Left cardiac atrium (tissue), 4 donors: ENCODE results near the gene TMEM256. TPM values are rescaled to one million over a fixed set of nuclear protein-coding genes. Genes with fewer than 3 reads are reported as not detected.
A peak's percentile ranks its signal among the peaks of the same experiment; 100 is the strongest.
"Not testable (repeated sequence)": the region's sequence is repeated elsewhere in the genome, so short reads cannot be mapped to it uniquely, and the experiment has no call there.

Source experiments
- ATAC-seq, 2 donors: fragments of 200-7000 bp; cut with Tn5 transposase; one replicate each; pipeline ENCODE4 v1.9.1; 2020; ENCODE audit warnings: mild to moderate bottlenecking in 2 of 2, moderate library complexity in 2 of 2
- DNase-seq: peaks from one replicate; pipeline ENCODE4 v3.0.0-alpha.2; 2020
- intact Hi-C, 2 donors: fragments of 100-400 bp; cut with DNase I; formaldehyde crosslinking; loops; one replicate each; pipeline versions ENCODE4 v1.14.1 to v1.15.1; 2022 to 2023
- total RNA-seq, 2 donors: library from RNA; stranded (reverse); fragmentation: NEBNext Ultra II Directional; extraction: Animal tissue kit (Norgen Biotek cat#: 25700); gene quantifications; one replicate each; pipeline ENCODE4 v1.2.1, GENCODE V29; 2021
- donor health status: DM: no; HTN: yes; CAD: no.
- donor health status: DM: no; HTN: yes; CAD: no; lungs with severe emphysema.
- donor health status: DM: yes; HTN: yes; CAD: no.
- donor health status: Dilated cardiomyopathy.

The TMEM256 gene
- total RNA-seq, 2 donors from 2014 or later: 67.3 to 69.2 TPM

DNA sequence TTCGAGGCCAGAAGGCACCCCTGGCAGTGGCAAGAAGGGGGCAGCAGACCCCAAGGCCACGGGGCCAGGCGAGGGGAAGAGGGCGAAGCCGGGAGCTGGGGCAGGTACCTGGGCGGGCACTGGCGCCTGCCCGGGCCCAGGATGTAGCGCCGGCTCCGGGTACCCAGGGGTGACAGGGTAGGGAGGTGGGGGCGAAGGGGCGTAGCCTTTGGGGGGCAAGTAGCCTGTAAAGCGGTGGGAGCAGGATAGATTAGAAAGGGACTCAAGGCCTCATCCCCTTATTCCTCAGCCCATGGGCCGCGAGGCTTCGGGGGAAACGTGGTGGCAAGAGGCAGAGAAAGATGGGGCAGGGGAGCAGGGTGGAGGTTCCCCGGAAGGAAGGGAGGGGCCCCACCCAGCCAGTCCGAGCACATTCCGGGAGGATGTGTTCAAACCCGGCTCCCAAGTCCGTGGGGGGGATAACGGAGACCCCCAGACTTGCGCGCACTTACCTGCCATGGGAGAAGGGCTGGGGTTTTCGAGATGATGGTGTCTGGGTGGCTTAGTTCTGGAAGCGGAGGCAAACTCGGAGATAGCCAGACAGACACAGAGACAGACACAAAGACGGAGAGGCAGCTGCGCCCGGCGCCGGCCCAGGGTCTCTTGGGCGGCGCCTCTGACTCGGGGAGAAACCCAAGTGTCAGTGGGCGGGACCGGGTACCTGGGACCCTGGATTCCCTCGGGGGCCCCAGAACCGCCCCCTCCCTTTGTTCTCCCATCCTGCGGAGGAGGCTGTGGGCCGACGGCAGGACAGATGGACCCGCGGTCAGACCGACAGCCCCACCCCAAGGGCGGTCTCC, 10.1 kb downstream of the TMEM256 start:
- DNase-seq: no peak
- peak; percentile 19 to 35 for ATAC-seq
- intact Hi-C loops: loop anchor here in 1 of 2 donors (5.0 kb wide), 1 partner anchor 37 kb away; the partner anchor contains the start of gene TMEM95

DNA sequence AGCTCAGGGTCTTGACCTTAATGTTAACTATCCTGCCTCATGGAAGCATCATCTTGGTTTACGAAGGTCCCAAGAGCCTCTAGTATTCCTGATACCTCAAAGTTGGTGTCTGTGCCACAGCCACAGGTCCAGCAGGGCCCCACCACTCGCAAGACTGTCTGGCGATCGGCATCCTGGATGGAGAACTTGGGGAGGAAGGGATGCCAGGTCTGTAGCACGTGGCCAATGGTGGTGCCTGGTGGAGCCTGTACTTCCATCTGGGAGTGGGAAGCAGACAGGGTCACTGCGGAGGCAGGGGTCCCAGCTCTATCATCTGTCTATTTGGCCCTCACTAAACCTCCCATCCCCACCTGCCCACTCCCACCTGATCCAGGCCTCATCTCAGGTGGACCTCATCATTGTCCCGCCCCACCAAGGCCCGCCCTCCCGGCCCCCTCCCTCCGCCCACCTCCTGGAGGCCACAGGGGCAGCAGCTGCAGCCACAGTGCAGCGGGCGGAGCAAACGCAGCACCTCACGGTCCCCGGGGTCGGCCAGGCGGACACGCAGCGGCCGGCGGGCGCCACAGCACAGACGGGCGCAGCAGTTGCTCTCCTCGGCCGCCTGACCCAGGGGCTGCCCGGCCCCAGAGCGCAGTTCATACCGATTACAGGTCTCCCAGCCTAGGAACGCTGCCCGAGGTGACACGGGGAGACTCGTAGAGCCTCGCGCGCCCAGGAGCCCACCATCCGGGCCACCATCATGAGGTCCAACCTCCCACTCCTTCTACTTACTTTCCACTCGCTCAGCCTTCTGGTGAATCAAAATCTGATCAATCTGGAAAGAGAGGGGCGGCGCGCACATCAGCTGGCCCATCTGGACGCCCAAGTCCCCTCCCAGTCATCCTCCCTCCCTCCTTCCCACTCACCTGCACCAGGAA, 10.9 kb downstream of the TMEM256 start:
- DNase-seq (no peak), ATAC-seq (no peak)
- intact Hi-C loops: loop anchor here in 1 of 2 donors (5.0 kb wide), 1 partner anchor 36 kb away; the partner anchor contains the start of gene TMEM95

DNA sequence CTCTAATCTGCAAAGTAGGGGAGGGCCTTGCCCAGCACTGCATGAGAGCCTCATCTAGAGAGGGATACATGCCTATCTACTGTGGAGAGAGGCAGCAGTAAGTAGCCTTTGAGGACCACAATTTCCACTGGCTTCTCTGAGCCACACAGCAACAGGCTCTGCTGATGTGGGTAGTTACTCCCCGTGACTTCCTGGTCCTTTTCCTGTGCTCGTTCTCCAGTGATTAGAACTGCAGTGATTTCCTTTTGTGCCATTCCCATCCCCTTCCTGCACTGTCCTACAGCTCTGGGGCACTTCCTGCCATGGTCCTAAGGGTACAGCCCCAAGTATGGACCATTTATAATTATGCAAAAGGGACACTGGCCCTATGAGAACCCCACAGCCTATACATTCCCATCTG, 12.6 kb downstream of the TMEM256 start:
- intact Hi-C loops: loop anchor here in 1 of 2 donors (5.0 kb wide), 1 partner anchor 34 kb away; the partner anchor contains the start of gene TMEM95
- ATAC-seq (no peak), DNase-seq (no peak)

DNA sequence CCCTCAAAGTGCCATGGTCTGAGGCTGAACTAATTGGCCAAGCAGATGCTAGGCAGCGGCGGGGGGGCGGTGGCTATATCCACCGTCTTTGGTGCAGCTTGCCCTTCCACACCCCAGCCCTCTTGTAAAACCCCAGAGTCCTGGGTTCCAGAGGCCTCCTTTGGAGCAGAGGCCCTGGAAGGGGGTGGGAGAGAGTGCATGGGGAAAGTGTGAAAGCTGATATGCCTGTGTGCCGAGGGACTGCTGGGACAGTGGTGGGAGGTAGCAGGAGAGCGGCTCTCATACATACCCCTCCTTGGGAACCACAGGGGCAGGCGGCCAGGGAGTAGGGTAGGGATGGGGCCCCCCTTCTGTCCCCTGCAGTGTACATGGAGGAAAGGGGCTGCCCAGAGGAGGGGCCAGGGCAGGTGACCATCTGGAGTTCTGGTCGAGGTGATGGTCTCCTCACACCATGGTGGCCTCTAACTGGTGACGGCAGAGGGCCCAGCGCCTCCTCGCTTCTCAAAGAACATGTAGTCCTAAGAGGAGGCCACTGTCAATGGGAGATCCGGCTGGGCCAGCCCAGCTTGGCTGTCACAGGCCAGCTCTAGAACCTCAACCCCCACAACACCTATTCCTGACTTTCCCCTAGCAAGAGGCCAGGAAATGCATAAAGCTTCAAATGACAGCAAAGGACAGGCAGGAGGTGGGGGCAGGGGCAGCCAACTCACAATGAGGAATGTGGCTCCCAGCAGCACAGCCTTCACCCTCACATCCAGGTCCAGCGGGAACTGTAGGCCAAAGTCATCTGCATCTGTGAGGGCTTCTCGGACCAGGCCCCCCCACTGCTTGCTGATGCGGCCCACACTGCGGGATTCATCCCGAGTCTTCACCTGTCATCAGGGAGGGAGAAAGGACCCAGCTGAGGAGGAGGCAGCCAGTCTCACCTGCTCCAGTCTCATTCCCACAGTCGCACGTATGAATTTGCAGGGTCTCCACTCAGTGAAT, 13.7 kb downstream of the TMEM256 start:
- no peak for DNase-seq
- intact Hi-C loops: loop anchor here in 1 of 2 donors (5.0 kb wide), 1 partner anchor 33 kb away; the partner anchor contains the start of gene TMEM95
- no peak for ATAC-seq

DNA sequence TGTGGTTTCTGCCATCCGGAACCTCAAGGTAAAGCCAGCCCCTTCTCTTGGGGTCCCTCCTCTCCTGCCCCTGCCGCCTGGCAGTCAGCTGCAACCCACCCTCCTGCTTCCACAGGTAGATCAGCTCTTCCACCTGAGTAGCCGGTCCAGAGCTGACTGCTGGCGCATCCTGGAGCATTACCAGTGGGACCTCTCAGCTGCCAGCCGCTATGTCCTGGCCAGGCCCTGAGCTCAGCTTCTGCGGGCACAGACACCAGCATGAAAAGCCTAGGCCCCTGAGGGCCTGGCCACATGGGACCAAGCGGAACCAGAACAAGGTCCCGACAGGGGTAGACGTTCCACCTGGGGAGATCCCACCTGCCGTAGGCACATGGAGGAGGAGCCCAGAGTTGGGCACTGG, 15.0 kb downstream of the TMEM256 start:
- no peak for ATAC-seq
- intact Hi-C loops: no loop called here
- no peak for DNase-seq

DNA sequence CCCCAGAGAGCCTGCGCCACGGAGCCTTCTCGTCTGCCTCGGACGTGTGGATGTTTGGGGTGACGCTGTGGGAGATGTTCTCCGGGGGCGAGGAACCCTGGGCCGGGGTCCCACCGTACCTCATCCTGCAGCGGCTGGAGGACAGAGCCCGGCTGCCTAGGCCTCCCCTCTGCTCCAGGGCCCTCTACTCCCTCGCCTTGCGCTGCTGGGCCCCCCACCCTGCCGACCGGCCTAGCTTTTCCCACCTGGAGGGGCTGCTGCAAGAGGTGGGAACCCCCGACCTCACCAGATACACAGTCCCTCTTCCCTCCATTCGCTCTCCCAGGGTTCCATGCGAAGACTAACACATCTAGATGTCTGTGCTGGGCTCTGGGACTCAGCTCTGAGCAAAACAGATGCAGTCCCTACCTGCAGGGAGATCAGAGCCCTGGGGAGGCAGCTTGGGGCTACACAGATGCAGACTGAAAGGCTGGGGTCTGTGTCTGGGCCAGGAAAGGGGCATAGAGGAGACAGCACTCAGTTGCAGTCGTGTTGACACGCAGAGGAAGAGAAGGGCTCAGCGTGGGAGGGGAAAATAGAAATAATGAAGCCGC, 19.3 kb downstream of the TMEM256 start:
- intact Hi-C loops: no loop called here
- ATAC-seq (no peak), DNase-seq (no peak)

DNA sequence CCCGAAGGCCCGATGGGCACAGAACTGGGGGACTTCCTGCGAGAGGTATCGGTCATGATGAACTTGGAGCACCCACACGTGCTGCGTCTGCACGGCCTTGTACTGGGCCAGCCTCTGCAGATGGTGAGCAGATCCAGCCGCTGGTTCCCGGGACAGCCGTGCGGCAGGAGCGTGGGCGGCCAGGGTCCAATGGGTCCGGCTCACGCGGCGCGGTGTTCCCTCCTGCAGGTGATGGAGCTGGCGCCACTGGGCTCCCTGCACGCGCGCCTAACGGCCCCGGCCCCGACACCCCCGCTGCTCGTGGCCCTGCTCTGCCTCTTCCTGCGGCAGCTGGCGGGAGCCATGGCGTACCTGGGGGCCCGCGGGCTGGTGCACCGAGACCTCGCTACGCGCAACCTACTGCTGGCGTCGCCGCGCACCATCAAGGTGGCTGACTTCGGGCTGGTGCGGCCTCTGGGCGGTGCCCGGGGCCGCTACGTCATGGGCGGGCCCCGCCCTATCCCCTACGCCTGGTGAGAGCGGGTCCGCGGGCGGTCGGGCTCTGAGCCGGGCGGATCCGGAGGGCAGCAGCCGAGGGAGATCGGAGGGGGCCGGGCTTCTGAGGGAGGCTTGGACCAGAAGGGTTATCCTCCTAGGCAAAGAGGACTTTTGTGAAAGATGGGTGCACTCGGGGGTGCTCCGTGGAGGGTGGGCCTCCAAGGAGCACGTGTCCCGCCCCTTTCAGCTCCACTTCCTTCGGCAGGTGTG, 20.0 kb downstream of the TMEM256 start:
- peak; percentile 82 to 83 for ATAC-seq
- intact Hi-C loops: no loop called here
- peak; percentile 62 for DNase-seq

DNA sequence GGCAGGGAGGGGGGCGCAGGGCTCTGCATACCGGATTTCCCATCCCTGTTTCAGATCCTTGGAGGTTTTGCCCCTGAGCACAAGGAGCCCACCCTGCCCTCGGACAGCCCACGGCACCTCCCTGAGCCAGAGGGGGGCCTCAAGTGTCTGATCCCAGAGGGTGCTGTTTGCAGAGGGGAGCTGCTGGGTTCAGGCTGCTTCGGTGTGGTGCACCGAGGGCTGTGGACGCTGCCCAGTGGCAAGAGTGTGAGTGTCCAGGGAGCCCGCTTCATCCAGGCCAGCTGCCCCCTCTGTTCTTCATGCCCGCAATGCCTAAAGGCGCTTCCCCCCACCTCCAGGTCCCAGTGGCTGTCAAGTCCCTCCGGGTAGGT, 20.5 kb downstream of the TMEM256 start:
- ATAC-seq: no peak
- intact Hi-C loops: no loop called here
- DNase-seq: no peak

DNA sequence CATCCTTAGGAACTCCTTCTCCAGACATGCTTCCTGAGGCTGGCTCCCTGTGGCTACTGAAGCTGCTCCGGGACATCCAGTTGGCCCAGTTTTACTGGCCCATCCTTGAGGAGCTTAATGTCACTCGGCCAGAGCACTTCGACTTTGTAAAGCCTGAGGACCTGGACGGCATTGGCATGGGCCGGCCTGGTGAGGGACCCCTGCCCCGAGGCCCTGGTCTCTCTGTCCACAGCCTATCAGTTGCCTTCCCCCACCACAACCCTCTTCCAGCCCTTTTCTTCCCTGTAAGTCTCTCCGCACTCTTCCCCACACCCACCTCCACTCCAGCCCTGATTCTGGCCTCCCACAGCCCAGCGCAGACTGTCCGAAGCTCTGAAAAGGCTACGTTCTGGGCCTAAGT, 21.0 kb downstream of the TMEM256 start:
- no peak for ATAC-seq
- intact Hi-C loops: no loop called here
- DNase-seq: no peak

DNA sequence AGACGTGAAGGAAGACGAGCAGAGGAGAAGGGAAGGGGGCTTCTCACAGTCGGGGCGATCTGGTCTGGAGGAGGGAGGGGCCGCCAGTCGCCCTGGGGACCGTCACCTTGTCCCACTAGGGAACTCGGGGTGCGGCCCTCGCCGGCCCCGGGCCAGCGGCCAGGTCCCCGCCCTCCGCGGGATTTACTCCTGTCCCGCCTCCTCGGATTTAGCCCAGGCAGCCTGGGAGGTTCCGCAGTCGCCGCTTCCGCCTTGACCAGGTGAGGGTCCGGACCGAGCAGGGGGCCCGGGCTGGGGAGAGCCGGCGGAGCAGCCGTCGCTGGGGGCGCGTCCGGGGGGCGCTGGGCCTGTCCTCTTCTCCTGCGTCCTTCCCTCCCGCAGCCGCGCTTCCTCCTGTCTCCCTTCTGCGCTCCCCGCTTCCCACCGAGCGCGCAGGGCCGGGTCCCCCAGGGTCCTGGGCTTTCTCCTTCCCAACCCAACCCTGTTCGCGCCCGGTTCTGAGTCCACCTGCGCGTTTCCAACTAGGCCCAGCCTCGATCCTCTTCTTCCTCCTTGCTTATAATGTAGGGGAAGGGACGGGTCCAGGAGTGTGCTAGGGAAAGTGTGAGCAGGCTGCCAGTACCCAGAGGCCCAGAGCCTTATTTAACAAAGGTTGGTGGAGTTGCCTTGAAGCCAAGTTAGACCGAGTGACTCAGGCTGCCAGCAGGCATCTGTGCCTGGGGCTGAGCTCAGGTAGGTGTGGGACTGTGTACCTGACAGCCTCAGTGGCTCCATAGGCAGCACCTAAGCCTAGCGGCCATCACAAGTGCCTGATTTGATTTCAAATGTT, 22.8 kb downstream of the TMEM256 start, which contains the start of gene TNK1:
TNK1 (plus strand) TSS at position 235 of the 829 bp plus-strand sequence. CDS start 1,838 bp downstream, outside the sequence.
- intact Hi-C loops: no loop called here
- DNase-seq (peak; percentile 65), ATAC-seq (peak; percentile 48 to 72)

DNA sequence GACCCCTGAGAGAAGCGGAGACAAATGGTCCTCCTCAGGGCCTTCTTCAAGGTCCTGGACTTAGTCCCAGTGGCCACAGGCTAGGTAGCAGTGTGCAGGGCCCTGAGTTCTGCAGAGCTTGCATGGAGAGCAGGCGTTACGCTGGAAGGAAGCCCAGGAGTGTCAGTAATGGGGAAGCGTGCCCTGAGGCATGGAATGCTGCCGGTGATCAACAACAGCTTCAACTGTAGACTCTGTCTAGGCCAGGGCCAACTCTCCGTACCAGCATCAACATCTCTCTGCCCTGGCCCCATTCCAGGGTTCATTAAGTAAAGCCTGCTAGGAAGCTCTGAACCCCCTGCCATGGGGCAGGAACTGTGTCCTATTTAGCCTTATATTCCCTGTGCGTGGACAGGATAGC, 23.6 kb downstream of the TMEM256 start:
- peak; percentile 56 for DNase-seq
- peak; percentile 52 to 71 for ATAC-seq
- intact Hi-C loops: no loop called here

DNA sequence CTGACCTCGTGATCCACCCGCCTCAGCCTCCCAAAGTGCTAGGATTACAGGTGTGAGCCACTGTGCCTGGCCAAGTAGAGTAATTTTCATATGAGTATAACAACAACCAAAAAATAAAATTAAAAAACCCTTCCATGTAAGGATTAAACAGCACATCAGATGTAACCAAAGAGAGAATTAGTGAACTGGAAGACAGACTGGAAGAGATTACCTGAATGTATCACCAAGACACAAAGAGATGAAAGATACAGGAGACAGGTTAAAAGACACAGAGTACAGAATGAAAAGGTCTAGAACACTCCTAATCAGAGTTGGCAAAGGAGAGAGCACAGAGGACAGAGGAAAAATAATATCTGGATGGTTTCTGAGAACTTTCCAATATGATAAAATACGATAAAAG, 24.8 kb downstream of the TMEM256 start:
- no peak for DNase-seq
- ATAC-seq: no peak
- intact Hi-C loops: no loop called here

DNA sequence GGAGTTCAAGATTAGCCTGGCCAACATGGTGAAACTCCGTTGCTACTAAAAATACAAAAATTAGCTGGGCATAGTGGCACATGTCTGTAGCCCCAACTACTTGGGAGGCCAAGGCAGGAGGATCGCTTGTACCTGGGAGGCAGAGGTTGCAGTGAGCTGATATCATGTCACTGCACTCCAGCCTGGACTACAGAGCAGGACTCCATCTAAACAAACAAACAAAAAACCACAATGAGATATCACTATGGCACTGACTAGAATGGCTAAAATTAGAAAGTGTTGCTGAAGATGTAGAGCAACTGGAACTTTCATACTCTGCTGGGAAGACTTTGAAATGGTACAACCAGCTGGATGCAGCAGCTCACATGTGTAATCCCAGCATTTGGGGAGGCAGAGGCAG, 29.5 kb downstream of the TMEM256 start:
- ATAC-seq (no peak), DNase-seq (no peak)
- intact Hi-C loops: no loop called here

DNA sequence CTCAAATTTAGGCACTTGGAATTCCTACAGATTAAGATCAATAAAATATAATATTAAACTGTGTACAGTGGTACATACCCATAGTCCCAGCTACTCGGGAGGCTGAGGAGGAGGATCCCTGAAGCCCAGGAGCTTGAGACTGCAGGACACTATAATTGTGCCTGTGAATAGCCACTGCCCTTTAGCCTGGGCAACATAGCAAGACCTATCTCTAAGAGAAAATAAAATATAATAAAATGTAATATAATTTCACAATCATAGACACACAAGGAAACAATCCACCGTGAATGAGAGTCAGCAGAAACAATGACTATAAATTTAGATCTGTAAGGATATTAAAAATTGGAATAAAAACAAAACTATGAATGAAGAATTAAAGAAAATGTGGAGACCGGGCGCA, 33.0 kb downstream of the TMEM256 start:
- DNase-seq: no peak
- no peak for ATAC-seq
- intact Hi-C loops: no loop called here

DNA sequence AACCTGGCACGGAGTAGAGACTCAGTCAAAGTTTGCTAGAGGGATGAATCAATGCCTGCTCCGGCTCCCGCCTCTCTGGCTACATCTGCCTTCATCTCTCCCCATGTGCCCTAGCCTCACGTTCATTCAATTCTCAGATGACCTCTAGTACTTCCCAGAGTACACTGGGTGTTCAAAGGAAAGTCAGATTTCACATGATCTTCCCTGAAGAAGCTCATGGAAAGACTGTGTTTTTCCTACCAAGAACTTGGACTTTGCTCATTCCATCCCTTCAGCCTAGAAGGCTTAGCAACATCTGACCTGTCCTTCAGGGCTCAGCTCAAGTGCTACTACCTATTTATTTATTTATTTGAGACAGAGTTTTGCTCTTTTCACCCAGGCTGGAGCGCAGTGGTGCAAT, 34.1 kb downstream of the TMEM256 start:
- intact Hi-C loops: loop anchor here in 1 of 2 donors (5.0 kb wide), 1 partner anchor 57 kb away; the partner anchor contains the start of genes SPEM2 and SPEM3
- DNase-seq: no peak
- ATAC-seq: no peak

DNA sequence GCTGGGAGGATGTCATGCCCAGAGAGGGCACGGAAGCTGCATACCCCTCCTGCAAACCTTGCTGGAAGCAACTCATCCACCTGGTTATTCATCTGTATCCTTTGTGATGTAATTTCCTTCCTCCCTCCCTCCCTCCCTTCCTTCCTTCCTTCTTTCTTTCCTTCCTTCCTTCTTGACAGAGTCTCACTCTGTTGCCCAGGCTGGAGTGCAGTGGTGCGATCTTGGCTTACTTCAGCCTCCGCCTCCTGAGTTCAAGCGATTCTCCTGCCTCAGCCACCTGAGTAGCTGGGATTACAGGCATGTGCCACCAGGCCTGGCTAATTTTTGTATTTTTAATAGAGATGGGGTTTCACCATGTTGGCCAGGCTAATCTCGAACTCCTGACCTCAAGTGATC, 35.3 kb downstream of the TMEM256 start:
- DNase-seq: not testable (repeated sequence)
- intact Hi-C loops: loop anchor here in 1 of 2 donors (5.0 kb wide), 1 partner anchor 59 kb away; the partner anchor contains the start of genes SPEM2 and SPEM3

More for the DNA sequence above, 35.3 kb downstream of the TMEM256 start:
- not testable (repeated sequence) for ATAC-seq
